PC-9 (cell line): Measurements from ENCODE around the gene VAMP5.

Source experiments
- EZH2 ChIP-seq: fragments of 200-600 bp; sonication (generic); IDR thresholded peaks from 2 replicates; pipeline ENCODE4 v1.8.0; 2017; ENCODE audit warnings: antibody characterized with exemption, low read depth
- TF ChIP-seq, protein P1 (sequence below): fragments of 200-600 bp; sonication (generic); conservative IDR thresholded peaks from 2 replicates; pipeline ENCODE4 v1.6.1; 2017; ENCODE audit warnings: mixed run types, antibody characterized with exemption, mild to moderate bottlenecking, moderate library complexity

DNA sequence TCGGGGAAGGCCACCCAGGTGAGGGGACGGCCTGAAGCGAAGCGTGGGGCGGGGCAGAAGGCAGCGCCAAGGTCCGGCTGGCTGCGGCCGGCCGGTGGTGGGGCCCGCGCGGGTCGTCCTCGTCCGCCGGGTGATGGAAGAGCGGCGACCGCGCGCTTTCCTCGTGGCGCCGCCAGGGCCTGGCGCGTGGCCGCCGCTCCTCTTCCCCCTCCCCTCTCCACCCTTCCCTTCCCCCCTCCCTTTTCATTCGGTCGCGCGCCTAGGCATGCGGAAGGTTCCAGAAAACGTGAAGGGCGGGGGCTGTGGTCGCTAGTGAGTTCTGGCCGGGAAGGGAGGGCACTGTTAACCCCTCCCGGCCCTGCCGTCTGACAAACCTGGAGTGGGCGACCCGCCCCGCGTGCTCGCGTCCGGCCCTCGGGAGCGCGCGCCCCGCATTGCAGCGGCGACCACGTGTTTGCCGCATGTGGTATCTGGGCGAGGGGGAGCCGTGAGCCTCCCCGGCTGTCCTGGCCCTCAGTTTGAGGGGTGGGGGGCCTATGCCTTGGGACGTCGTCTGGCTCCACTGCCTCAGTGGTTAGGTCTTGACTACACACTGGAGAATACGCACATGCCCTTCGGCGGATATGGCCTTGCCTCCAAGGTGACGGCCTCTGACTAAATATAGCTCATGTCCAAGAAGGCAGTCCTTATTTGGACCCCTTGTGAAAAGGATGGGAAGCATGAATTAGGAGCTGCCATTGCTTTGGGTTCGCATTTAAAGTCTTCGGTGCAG is 44.7 kb upstream of the VAMP5 start:
- TF ChIP-seq, protein P1, sequence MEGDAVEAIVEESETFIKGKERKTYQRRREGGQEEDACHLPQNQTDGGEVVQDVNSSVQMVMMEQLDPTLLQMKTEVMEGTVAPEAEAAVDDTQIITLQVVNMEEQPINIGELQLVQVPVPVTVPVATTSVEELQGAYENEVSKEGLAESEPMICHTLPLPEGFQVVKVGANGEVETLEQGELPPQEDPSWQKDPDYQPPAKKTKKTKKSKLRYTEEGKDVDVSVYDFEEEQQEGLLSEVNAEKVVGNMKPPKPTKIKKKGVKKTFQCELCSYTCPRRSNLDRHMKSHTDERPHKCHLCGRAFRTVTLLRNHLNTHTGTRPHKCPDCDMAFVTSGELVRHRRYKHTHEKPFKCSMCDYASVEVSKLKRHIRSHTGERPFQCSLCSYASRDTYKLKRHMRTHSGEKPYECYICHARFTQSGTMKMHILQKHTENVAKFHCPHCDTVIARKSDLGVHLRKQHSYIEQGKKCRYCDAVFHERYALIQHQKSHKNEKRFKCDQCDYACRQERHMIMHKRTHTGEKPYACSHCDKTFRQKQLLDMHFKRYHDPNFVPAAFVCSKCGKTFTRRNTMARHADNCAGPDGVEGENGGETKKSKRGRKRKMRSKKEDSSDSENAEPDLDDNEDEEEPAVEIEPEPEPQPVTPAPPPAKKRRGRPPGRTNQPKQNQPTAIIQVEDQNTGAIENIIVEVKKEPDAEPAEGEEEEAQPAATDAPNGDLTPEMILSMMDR: no peak
- TF ChIP-seq EZH2: no peak
